ENCODE data around the gene DERA. TPM values are rescaled to one million over a fixed set of nuclear protein-coding genes. Genes with fewer than 3 reads are reported as not detected.

Gene DERA
- total RNA-seq, 1 donor from 2014 or later, result 21.4 TPM

DNA sequence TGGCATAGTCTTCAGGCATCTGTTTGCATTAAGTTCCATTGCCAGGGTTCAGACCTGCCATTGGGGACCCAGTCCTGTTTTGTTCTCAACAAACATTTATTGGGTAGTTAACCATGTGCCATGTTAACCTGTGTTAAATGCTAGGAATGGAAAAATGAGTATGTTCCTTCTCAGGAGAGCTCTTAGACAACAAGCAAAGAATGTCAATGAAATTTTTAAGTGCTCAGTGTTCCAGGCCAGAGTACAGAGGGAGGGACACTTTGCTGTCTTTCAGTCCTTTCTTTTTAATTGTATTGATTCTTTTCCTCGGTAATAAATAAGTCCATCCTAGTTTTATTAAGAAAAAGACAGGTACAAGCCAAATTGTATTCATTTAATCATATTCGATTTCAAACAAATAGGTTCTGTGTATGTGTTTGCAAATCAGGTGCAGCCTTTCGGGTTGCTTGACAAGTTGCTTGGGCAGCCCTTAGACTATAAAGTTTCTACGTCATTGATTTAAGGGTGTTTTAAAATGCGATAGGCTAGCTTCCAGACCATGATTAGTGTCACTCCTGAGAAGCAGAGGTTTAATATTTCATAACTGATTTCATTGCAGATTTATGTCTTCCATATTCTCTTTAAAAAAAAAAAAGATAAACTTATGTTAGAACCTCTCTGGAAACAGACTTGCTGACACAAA is 123.1 kb downstream of the DERA start:
- peaks cover 0 to 7% of the 10 kb centered on the region in 2 donors for H3K36me3 ChIP-seq
- H3K27me3 ChIP-seq, result no peaks in the 10 kb centered on the region
- intact Hi-C loops (cut with DNase I), result no loop called here
- H3K4me1 ChIP-seq, result peaks cover 6% of the 10 kb centered on the region
- H3K9me3 ChIP-seq, result no peaks in the 10 kb centered on the region
- H3K27ac ChIP-seq, result no peak overlapping the region
- no peak for DNase-seq (ENCODE audit: extremely low spot score in 2 of 2)
- TF ChIP-seq, protein P1, sequence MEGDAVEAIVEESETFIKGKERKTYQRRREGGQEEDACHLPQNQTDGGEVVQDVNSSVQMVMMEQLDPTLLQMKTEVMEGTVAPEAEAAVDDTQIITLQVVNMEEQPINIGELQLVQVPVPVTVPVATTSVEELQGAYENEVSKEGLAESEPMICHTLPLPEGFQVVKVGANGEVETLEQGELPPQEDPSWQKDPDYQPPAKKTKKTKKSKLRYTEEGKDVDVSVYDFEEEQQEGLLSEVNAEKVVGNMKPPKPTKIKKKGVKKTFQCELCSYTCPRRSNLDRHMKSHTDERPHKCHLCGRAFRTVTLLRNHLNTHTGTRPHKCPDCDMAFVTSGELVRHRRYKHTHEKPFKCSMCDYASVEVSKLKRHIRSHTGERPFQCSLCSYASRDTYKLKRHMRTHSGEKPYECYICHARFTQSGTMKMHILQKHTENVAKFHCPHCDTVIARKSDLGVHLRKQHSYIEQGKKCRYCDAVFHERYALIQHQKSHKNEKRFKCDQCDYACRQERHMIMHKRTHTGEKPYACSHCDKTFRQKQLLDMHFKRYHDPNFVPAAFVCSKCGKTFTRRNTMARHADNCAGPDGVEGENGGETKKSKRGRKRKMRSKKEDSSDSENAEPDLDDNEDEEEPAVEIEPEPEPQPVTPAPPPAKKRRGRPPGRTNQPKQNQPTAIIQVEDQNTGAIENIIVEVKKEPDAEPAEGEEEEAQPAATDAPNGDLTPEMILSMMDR (IDR thresholded peaks at IDR 0.05), result no peak
- TF ChIP-seq POLR2AphosphoS5 (IDR thresholded peaks at IDR 0.05; ENCODE audit: insufficient read depth in 1 of 2, low read depth in 1 of 2) (no peak), POLR2A (IDR thresholded peaks at IDR 0.05) (no peak)
- no peak overlapping the region for H3K4me3 ChIP-seq

DNA sequence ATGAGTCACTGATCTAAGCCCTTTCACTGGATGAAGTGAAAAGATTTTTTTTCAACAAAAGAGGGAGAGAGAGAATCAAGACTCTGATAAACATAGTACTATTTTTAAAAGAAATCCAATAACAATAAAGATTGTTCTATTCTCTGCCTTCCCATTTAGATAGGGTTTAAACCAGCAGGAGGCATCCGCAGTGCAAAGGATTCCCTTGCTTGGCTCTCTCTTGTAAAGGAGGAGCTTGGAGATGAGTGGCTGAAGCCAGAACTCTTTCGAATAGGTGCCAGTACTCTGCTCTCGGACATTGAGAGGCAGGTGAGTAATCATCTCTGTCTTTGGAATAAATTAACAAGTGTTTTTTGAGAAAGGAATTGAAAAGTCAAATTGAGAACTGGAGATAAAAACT is 124.9 kb downstream of the DERA start:
- Histone ChIP-seq H3K4me1 (peaks cover 6% of the 10 kb centered on the region), H3K36me3 (peaks cover 0 to 13% of the 10 kb centered on the region in 2 donors), H3K9me3 (no peaks in the 10 kb centered on the region), H3K27me3 (no peaks in the 10 kb centered on the region), H3K27ac (no peak overlapping the region), H3K4me3 (no peak overlapping the region)
- TF ChIP-seq POLR2A (IDR thresholded peaks at IDR 0.05), result no peak
- TF ChIP-seq POLR2AphosphoS5 (IDR thresholded peaks at IDR 0.05; ENCODE audit: insufficient read depth in 1 of 2, low read depth in 1 of 2), result no peak
- TF ChIP-seq, protein P1 (IDR thresholded peaks at IDR 0.05), result no peak
- DNase-seq (ENCODE audit: extremely low spot score in 2 of 2), result no peak
- intact Hi-C loops (cut with DNase I), result no loop called here

DNA sequence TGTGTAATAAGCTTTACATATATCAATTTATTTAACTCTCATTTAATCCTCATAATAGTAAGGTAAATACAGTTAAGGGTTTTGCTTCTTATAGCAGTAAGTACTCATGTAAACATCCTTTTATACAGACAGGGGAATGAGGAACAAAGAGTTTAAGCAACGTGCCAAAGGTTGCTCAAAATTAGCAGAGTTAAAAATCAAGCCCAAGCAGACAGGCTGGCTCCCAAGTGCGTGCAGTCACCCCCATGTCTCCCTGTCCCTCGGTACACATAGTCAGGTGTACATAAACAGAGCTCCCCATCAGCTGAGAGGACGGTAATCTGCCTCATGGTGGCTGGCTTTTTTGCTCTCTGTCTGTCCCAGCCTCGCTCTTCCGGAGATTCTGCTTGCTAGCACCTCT is 126.4 kb downstream of the DERA start:
- no peaks in the 10 kb centered on the region for H3K27me3 ChIP-seq

DNA sequence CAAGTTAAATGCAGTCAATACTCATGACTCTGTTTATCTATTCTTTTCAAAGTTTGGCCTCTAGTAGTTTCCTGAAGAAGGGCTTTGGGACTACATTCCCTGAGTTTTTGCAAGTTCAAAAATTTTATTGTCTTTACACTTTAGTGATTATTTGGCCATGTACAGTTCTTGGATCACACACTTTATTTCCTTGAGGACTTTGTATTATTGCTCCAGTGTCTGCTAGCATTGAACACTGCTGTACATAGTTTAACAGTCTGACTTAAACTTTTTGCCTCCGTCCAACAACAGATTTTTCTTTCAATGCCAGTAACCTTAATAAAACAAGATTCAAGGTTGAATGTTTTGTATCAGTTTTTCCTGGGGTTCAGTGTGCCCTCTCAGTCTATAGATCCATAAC is 132.3 kb downstream of the DERA start:
- intact Hi-C loops (cut with DNase I), result no loop called here
- Histone ChIP-seq H3K4me3 (no peak overlapping the region), H3K36me3 (peaks cover 0 to 13% of the 10 kb centered on the region in 2 donors), H3K27me3 (no peaks in the 10 kb centered on the region), H3K9me3 (peaks cover 5% of the 10 kb centered on the region), H3K4me1 (no peaks in the 10 kb centered on the region), H3K27ac (no peak overlapping the region)
- no peak for DNase-seq (ENCODE audit: extremely low spot score in 2 of 2)
- TF ChIP-seq POLR2A (IDR thresholded peaks at IDR 0.05), result no peak

More for the DNA sequence above, 126.4 kb downstream of the DERA start:
- Histone ChIP-seq H3K36me3 (peaks cover 0 to 13% of the 10 kb centered on the region in 2 donors), H3K4me3 (no peak overlapping the region), H3K4me1 (peaks cover 6% of the 10 kb centered on the region), H3K27ac (no peak overlapping the region), H3K9me3 (no peaks in the 10 kb centered on the region)
- intact Hi-C loops (cut with DNase I), result no loop called here
- no peak for DNase-seq (ENCODE audit: extremely low spot score in 2 of 2)
- TF ChIP-seq POLR2AphosphoS5 (IDR thresholded peaks at IDR 0.05; ENCODE audit: insufficient read depth in 1 of 2, low read depth in 1 of 2), result no peak
- TF ChIP-seq, protein P1 (IDR thresholded peaks at IDR 0.05), result no peak

DNA sequence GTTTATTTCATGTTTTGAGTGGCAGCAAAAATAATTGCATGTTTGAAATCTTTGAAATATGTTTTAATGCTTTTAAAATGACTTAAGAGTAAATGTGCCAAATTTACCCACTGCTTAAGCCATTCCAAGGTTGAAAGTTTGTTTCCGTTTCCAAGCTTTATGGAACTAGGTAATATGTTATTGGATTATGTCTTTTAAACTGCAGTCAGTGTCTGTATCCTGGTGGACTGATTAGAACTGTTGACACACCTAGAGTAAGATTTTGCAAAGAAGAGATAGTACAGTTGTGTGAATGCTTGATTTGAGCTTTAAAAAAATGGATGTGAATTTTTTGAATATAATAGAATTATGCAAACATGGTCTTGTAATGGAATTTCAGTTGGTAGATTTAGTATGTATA is 135.1 kb downstream of the DERA start:
- H3K36me3 ChIP-seq, result peaks cover 0 to 4% of the 10 kb centered on the region in 2 donors
- TF ChIP-seq POLR2A (IDR thresholded peaks at IDR 0.05), result no peak
- TF ChIP-seq POLR2AphosphoS5 (IDR thresholded peaks at IDR 0.05; ENCODE audit: insufficient read depth in 1 of 2, low read depth in 1 of 2), result no peak
- TF ChIP-seq, protein P1 (IDR thresholded peaks at IDR 0.05), result no peak
- intact Hi-C loops (cut with DNase I), result no loop called here
- H3K9me3 ChIP-seq, result peaks cover 5% of the 10 kb centered on the region
- no peak for DNase-seq (ENCODE audit: extremely low spot score in 2 of 2)
- H3K27ac ChIP-seq, result no peak overlapping the region
- no peak overlapping the region for H3K4me3 ChIP-seq
- H3K27me3 ChIP-seq, result no peaks in the 10 kb centered on the region
- H3K4me1 ChIP-seq, result no peaks in the 10 kb centered on the region

Data from vagina (tissue), 2 donors.